HG03196 (cell line): ENCODE results near the gene KISS1R.
"Not testable (repeated sequence)": the region's sequence is repeated elsewhere in the genome, so short reads cannot be mapped to it uniquely, and the experiment has no call there.

ENCODE experiments used
- ATAC-seq: cut with Tn5 transposase; IDR thresholded peaks from one replicate; pipeline ENCODE4 v1.9.1; 2021; ENCODE audit not compliant: unreplicated experiment

The KISS1R gene

GRCh38 chr19:881385-882071 lies 35.6 kb upstream of the KISS1R start:
- ATAC-seq = no peak

- ATAC-seq = no peak
Measured at GRCh38 chr19:882871-883497, 34.1 kb upstream of the KISS1R start.

GRCh38 chr19:883661-884211 lies 33.4 kb upstream of the KISS1R start:
- no peak for ATAC-seq

- no peak for ATAC-seq
Measured at GRCh38 chr19:884420-885211, 32.5 kb upstream of the KISS1R start.

GRCh38 chr19:885536-886224 lies 31.5 kb upstream of the KISS1R start:
- no peak for ATAC-seq

- no peak for ATAC-seq
Measured at GRCh38 chr19:887072-887471, 30.1 kb upstream of the KISS1R start.

- ATAC-seq = no peak
Measured at GRCh38 chr19:887599-887998, 29.5 kb upstream of the KISS1R start.

GRCh38 chr19:888581-889385 lies 28.4 kb upstream of the KISS1R start:
- no peak for ATAC-seq

- ATAC-seq = no peak
Measured at GRCh38 chr19:889662-890295, 27.4 kb upstream of the KISS1R start.

- ATAC-seq = no peak
Measured at GRCh38 chr19:890831-891230, 26.3 kb upstream of the KISS1R start.

- ATAC-seq = not testable (repeated sequence)
Measured at GRCh38 chr19:891421-892200, 25.5 kb upstream of the KISS1R start.

- no peak for ATAC-seq
Measured at GRCh38 chr19:892243-892893, 24.8 kb upstream of the KISS1R start.

GRCh38 chr19:892894-893689 lies 24.0 kb upstream of the KISS1R start, which contains the start of the genes MED16 and RNU6-9:
MED16 (minus strand) TSS chr19:893187; CDS start chr19:891131, 2,056 bp downstream.
RNU6-9 (plus strand) TSS chr19:893484.
- ATAC-seq = peak; percentile 71

- ATAC-seq = no peak
Measured at GRCh38 chr19:896434-896833, 20.7 kb upstream of the KISS1R start.

- no peak for ATAC-seq
Measured at GRCh38 chr19:896999-897398, 20.1 kb upstream of the KISS1R start.

- no peak for ATAC-seq
Measured at GRCh38 chr19:897442-898039, 19.6 kb upstream of the KISS1R start.

- no peak for ATAC-seq
Measured at GRCh38 chr19:898663-899062, 18.5 kb upstream of the KISS1R start.
